Neuronal stem cell (in vitro differentiated cells): ENCODE results near the gene PPP4R2.
"Not testable (repeated sequence)": the region's sequence is repeated elsewhere in the genome, so short reads cannot be mapped to it uniquely, and the experiment has no call there.

Experiments used
- DNase-seq: peaks from one replicate; pipeline ENCODE4 v3.0.0-alpha.2; 2013; ENCODE audit warnings: low spot score
- H2AFZ ChIP-seq: one replicate; pipeline ENCODE4 v1.6.1; 2013; ENCODE audit warnings: mild to moderate bottlenecking, low read length, inconsistent platforms
- H2AK5ac ChIP-seq: 2 replicates; pipeline ENCODE4 v1.6.1; 2013; ENCODE audit warnings: low read depth, mild to moderate bottlenecking, inconsistent platforms, low read length, moderate library complexity, mixed read lengths
- H2BK120ac ChIP-seq: 2 replicates; pipeline ENCODE4 v1.6.1; 2013; ENCODE audit warnings: low read depth, mild to moderate bottlenecking, inconsistent platforms, low read length, moderate library complexity, mixed read lengths
- H2BK12ac ChIP-seq: one replicate; pipeline ENCODE4 v1.6.1; 2013; ENCODE audit warnings: low read length, inconsistent platforms
- H2BK15ac ChIP-seq: 2 replicates; pipeline ENCODE4 v1.6.1; 2013; ENCODE audit warnings: mild to moderate bottlenecking, low read length, inconsistent platforms, mixed read lengths
- H2BK5ac ChIP-seq: one replicate; pipeline ENCODE4 v1.6.1; 2013; ENCODE audit warnings: inconsistent platforms, mild to moderate bottlenecking, low read length, moderate library complexity
- H3K14ac ChIP-seq: one replicate; pipeline ENCODE4 v1.6.1; 2013; ENCODE audit warnings: low read length, inconsistent platforms
- H3K18ac ChIP-seq: 2 replicates; pipeline ENCODE4 v1.6.1; 2013; ENCODE audit warnings: low read length, inconsistent platforms
- H3K23ac ChIP-seq: 2 replicates; pipeline ENCODE4 v1.6.1; 2013; ENCODE audit warnings: low read depth, mild to moderate bottlenecking, mixed read lengths, low read length, inconsistent platforms; ENCODE audit not compliant: poor library complexity
- H3K27ac ChIP-seq: replicated peaks from 3 replicates; pipeline ENCODE4 v1.5.1; 2013; ENCODE audit warnings: low read length, inconsistent platforms
- H3K27me3 ChIP-seq, 3 experiments: 2 replicates each; pipeline ENCODE4 v1.6.1; 2013; ENCODE audit warnings: low read length in 3 of 3, mild to moderate bottlenecking in 2 of 3, inconsistent platforms in 1 of 3, low read depth in 1 of 3, mixed read lengths in 1 of 3, moderate library complexity in 1 of 3; ENCODE audit not compliant: control insufficient read depth in 3 of 3, insufficient read depth in 3 of 3
- H3K36me3 ChIP-seq, 2 donors: replicated peaks in 1 of 2; 2 replicates each; pipeline ENCODE4 v1.6.1; 2013; ENCODE audit warnings: low read length in 2 of 2; ENCODE audit not compliant: control insufficient read depth in 2 of 2, insufficient read depth in 2 of 2
- H3K4ac ChIP-seq: 2 replicates; pipeline ENCODE4 v1.6.1; 2013; ENCODE audit warnings: inconsistent platforms, mild to moderate bottlenecking, low read length, moderate library complexity
- H3K4me1 ChIP-seq, 2 donors: 1 replicate in 1 of 2; 2 replicates in 1 of 2; pipeline ENCODE4 v1.6.1; 2013; ENCODE audit warnings: low read length in 2 of 2, low read depth in 1 of 2; ENCODE audit not compliant: control insufficient read depth in 2 of 2, insufficient read depth in 1 of 2
- H3K4me2 ChIP-seq: one replicate; pipeline ENCODE4 v1.6.1; 2013; ENCODE audit warnings: mild to moderate bottlenecking, low read length, inconsistent platforms; ENCODE audit not compliant: insufficient read depth, poor library complexity, severe bottlenecking
- H3K4me3 ChIP-seq, 2 donors: 2 replicates each; pipeline ENCODE4 v1.5.1; 2013; ENCODE audit warnings: low read length in 2 of 2, mild to moderate bottlenecking in 2 of 2, inconsistent platforms in 1 of 2, moderate library complexity in 1 of 2
- H3K79me1 ChIP-seq: one replicate; pipeline ENCODE4 v1.6.1; 2013; ENCODE audit warnings: low read depth, mild to moderate bottlenecking, inconsistent platforms, low read length, moderate library complexity
- H3K9ac ChIP-seq: one replicate; pipeline ENCODE4 v1.6.1; 2013; ENCODE audit warnings: mild to moderate bottlenecking, low read depth, low read length, inconsistent platforms; ENCODE audit not compliant: poor library complexity
- H3K9me3 ChIP-seq, 2 donors: replicated peaks in 1 of 2; 2 replicates each; pipeline versions ENCODE3 to v1.6.1; 2013; ENCODE audit warnings: low read length in 2 of 2, mild to moderate bottlenecking in 2 of 2, inconsistent platforms in 1 of 2, low read depth in 1 of 2, mixed read lengths in 1 of 2, moderate library complexity in 1 of 2; ENCODE audit not compliant: control insufficient read depth in 2 of 2, insufficient read depth in 1 of 2
- H4K8ac ChIP-seq: one replicate; pipeline ENCODE4 v1.6.1; 2013; ENCODE audit warnings: low read depth, mild to moderate bottlenecking, inconsistent platforms, low read length, moderate library complexity
- H4K91ac ChIP-seq: one replicate; pipeline ENCODE4 v1.6.1; 2013; ENCODE audit warnings: low read length, low read depth, mild to moderate bottlenecking, inconsistent platforms; ENCODE audit not compliant: poor library complexity
- WGBS, 2 donors: extraction: QIAGEN DNeasy Blood & Tissue Kit; methylation state at CpG; one replicate each; pipeline ENCODE4 v1.1.7; 2013; ENCODE audit warnings: missing lambda C conversion rate in 2 of 2, mixed read lengths in 1 of 2; ENCODE audit not compliant: insufficient read length in 2 of 2, insufficient replicate concordance in 1 of 2; ENCODE audit errors: extremely low coverage in 2 of 2; 5-methylcytosine and 5-hydroxymethylcytosine counted together

The PPP4R2 gene

DNA sequence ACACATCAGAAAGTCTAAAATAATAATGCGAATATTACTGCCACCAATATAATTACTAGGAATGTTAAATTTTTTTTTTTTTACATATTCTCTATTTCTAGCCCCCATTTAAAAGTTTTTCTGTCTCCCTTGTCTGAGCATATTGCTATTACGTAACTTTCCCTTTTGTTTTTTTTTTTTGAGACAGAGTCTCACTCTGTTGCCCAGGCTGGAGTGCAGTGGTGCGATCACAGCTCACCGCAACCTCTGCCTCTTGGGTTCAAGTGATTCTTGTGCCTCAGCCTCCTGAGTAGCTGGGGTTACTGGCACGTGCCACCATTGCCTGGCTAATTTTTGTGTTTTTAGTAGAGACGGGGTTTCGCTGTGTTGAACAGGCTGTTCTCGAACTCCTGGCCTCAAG is 6.4 kb downstream of the PPP4R2 start:
- H3K4me3 ChIP-seq, H3K27me3 ChIP-seq, H3K79me1 ChIP-seq, H3K4ac ChIP-seq, DNase-seq, H3K23ac ChIP-seq, H2AFZ ChIP-seq, H3K14ac ChIP-seq, H3K9ac ChIP-seq, H4K91ac ChIP-seq, H3K4me2 ChIP-seq, H2BK5ac ChIP-seq, H2BK15ac ChIP-seq, H3K4me1 ChIP-seq, H3K9me3 ChIP-seq, H2BK12ac ChIP-seq, H3K27ac ChIP-seq, H3K18ac ChIP-seq, H2BK120ac ChIP-seq, H4K8ac ChIP-seq, H2AK5ac ChIP-seq: not testable (repeated sequence)
- no CpG with 5 or more reads among the region's 8 CpGs for WGBS, 2 donors
- H3K36me3 ChIP-seq = peaks cover 8 to 97% of the 10 kb centered on the region in 2 donors

DNA sequence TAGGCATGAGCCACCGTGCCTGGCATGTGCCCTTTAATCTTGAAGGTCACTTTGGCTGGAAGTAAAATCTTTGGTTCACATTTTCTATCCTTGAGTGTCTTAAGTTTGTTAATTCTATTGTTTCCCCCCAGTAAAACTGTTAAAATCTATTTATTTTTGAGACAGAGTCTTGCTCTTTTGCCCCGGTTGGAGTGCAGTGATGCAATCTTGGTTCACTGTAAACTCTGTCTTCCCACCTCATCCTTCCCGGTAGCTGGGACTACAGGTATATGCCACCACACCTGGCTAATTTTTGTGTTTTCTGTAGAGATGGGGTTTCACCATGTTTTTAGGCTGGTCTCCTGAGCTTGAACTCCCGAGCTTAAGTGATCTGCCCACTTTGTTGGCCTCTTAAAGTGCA is 7.7 kb downstream of the PPP4R2 start:
- H2AFZ ChIP-seq = no peak overlapping the region
- peaks cover 8 to 97% of the 10 kb centered on the region in 2 donors for H3K36me3 ChIP-seq
- H3K18ac ChIP-seq = no peak overlapping the region

DNA sequence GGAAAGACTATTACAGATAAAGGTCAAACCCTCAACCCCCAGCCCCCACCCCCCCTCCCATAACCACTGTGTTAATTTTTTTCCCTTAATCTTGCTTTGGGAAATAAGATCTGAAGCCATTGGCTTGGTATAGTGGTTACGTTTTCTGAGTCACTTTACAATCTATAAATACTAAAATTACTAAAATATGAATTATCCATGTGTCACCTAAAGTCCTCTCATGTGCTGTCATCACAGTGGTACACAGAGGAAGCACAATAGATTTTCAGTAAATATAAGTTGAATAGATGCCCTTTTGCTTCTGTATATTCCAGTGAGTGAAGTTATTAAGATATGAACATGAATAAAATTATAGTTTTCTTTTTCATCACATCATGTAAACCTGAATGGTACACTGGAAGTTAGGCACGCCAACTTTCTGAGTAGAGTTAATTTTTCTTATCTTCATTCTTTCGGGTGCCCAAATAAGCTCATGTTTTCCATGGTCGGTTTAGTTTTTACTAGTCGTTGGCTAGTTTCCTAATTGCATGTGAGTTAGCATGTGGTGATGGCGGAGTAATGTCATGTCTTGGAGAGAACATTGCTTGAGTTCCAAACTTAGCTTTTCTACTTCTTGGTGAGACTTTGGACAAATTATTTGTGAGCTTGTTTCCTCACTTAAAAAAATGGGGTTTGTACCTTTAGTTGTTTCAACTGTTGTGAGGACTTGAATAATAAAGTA is 11.5 kb downstream of the PPP4R2 start:
- H3K79me1 ChIP-seq = no peaks in the 10 kb centered on the region
- H2AFZ ChIP-seq = no peak overlapping the region
- no peak overlapping the region for H3K14ac ChIP-seq
- no peak overlapping the region for H4K8ac ChIP-seq
- H2BK120ac ChIP-seq = no peak overlapping the region
- H3K36me3 ChIP-seq = peaks cover 6 to 96% of the 10 kb centered on the region in 2 donors
- H2BK12ac ChIP-seq = no peak overlapping the region
- no peak overlapping the region for H2BK5ac ChIP-seq
- no peak overlapping the region for H3K4me2 ChIP-seq
- no peak overlapping the region for H3K18ac ChIP-seq
- H3K23ac ChIP-seq = no peak overlapping the region
- DNase-seq = no peak
- H3K4me1 ChIP-seq = no peaks in the 10 kb centered on the region
- no CpG with 5 or more reads among the region's 6 CpGs for WGBS, 2 donors
- H4K91ac ChIP-seq = no peak overlapping the region
- H3K27me3 ChIP-seq = no peaks in the 10 kb centered on the region
- H3K4me3 ChIP-seq = no peak overlapping the region
- H3K9ac ChIP-seq = no peak overlapping the region
- no peak overlapping the region for H3K4ac ChIP-seq
- peaks cover 0 to 6% of the 10 kb centered on the region in 2 donors for H3K9me3 ChIP-seq
- no peak overlapping the region for H3K27ac ChIP-seq
- no peak overlapping the region for H2BK15ac ChIP-seq
- no peak overlapping the region for H2AK5ac ChIP-seq

More for the DNA sequence above, 7.7 kb downstream of the PPP4R2 start:
- Histone ChIP-seq H2BK12ac (no peak overlapping the region), H3K4ac (no peak overlapping the region), H3K27ac (no peak overlapping the region), H3K79me1 (no peaks in the 10 kb centered on the region), H4K8ac (no peak overlapping the region), H2BK15ac (no peak overlapping the region), H3K4me3 (no peak overlapping the region), H3K27me3 (no peaks in the 10 kb centered on the region), H4K91ac (no peak overlapping the region), H3K9ac (no peak overlapping the region), H3K23ac (no peak overlapping the region), H2AK5ac (no peak overlapping the region), H3K4me1 (peaks cover 3 to 4% of the 10 kb centered on the region in 2 donors), H3K4me2 (no peak overlapping the region), H2BK120ac (no peak overlapping the region), H3K14ac (no peak overlapping the region), H2BK5ac (no peak overlapping the region), H3K9me3 (peaks cover 0 to 6% of the 10 kb centered on the region in 2 donors)
- DNase-seq = no peak
- no CpG with 5 or more reads among the region's 4 CpGs for WGBS, 2 donors

DNA sequence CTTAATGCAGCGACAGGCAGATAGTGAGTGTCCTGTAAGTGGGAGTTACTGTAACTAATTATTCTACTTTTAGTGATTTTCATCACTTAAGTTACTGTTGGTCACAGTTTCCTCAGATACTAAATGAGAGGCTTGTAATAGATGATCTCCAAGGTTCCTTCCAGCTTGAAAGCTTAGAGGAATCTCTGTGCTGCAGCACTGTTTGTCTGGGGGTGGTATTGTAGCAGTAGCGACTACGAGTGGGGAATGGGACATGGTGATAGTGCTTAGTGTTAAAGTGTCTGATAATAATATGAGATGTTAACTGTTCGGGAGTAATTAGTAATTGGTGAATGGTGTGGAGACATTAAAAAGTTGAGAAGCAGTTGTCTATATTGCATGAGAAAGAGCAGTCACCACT is 12.4 kb downstream of the PPP4R2 start:
- H2BK5ac ChIP-seq = no peak overlapping the region
- no peak overlapping the region for H3K14ac ChIP-seq
- no peak overlapping the region for H2BK120ac ChIP-seq
- H4K91ac ChIP-seq = no peak overlapping the region
- 100% methylated on average over 2 of the region's 4 CpGs; no CpG with 5 or more reads in 1 of the 2 donors for WGBS, 2 donors
- H3K9ac ChIP-seq = no peak overlapping the region
- H3K9me3 ChIP-seq = peaks cover 0 to 6% of the 10 kb centered on the region in 2 donors
- H3K23ac ChIP-seq = no peak overlapping the region
- no peak overlapping the region for H4K8ac ChIP-seq
- H3K18ac ChIP-seq = no peak overlapping the region
- no peaks in the 10 kb centered on the region for H3K27me3 ChIP-seq
- H3K79me1 ChIP-seq = no peaks in the 10 kb centered on the region
- H2BK15ac ChIP-seq = no peak overlapping the region
- H3K36me3 ChIP-seq = peaks cover 4 to 94% of the 10 kb centered on the region in 2 donors
- no peak overlapping the region for H2BK12ac ChIP-seq
- no peak overlapping the region for H2AFZ ChIP-seq
- H3K4ac ChIP-seq = no peak overlapping the region
- no peak overlapping the region for H2AK5ac ChIP-seq
- no peaks in the 10 kb centered on the region for H3K4me1 ChIP-seq
- no peak overlapping the region for H3K27ac ChIP-seq
- DNase-seq = no peak
- no peak overlapping the region for H3K4me3 ChIP-seq
- no peak overlapping the region for H3K4me2 ChIP-seq
